ENCODE results near the gene FBXL7.

The FBXL7 gene

DNA sequence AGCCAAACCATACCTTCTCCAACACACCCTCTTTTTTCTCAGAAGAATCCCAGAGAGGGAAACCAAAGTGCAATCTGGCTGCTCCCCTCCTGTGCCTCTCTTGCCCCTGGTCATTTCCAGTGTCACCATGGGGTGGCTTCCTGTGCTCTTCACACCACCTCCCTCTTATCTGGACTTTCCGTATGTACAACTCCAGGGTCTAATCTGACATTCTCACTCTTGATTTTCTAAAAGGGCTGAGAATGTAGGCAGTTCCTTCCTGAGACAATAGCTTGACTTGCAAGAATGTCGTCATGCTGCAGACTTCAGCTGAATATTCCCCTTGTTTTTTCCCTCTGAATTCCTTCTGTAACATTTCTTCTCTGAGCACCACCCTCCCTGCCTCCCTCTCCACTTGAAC lies 110.2 kb downstream of the FBXL7 start:
- DNase-seq (ENCODE audit: low read depth), result peak; percentile 58
- no peak overlapping the region for H3K4me3 ChIP-seq (replicated peaks; ENCODE audit: low read depth, low read length)
- TF ChIP-seq, protein P1, sequence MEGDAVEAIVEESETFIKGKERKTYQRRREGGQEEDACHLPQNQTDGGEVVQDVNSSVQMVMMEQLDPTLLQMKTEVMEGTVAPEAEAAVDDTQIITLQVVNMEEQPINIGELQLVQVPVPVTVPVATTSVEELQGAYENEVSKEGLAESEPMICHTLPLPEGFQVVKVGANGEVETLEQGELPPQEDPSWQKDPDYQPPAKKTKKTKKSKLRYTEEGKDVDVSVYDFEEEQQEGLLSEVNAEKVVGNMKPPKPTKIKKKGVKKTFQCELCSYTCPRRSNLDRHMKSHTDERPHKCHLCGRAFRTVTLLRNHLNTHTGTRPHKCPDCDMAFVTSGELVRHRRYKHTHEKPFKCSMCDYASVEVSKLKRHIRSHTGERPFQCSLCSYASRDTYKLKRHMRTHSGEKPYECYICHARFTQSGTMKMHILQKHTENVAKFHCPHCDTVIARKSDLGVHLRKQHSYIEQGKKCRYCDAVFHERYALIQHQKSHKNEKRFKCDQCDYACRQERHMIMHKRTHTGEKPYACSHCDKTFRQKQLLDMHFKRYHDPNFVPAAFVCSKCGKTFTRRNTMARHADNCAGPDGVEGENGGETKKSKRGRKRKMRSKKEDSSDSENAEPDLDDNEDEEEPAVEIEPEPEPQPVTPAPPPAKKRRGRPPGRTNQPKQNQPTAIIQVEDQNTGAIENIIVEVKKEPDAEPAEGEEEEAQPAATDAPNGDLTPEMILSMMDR (IDR thresholded peaks at IDR 0.05; ENCODE audit: low read length, missing control alignments), result no peak

GRCh38 chr5:15611008-15611407 lies 111.0 kb downstream of the FBXL7 start:
- no peak overlapping the region for H3K4me3 ChIP-seq (replicated peaks; ENCODE audit: low read depth, low read length)
- no peak for DNase-seq (ENCODE audit: low read depth)
- TF ChIP-seq, protein P1 (IDR thresholded peaks at IDR 0.05; ENCODE audit: low read length, missing control alignments), result no peak

DNA sequence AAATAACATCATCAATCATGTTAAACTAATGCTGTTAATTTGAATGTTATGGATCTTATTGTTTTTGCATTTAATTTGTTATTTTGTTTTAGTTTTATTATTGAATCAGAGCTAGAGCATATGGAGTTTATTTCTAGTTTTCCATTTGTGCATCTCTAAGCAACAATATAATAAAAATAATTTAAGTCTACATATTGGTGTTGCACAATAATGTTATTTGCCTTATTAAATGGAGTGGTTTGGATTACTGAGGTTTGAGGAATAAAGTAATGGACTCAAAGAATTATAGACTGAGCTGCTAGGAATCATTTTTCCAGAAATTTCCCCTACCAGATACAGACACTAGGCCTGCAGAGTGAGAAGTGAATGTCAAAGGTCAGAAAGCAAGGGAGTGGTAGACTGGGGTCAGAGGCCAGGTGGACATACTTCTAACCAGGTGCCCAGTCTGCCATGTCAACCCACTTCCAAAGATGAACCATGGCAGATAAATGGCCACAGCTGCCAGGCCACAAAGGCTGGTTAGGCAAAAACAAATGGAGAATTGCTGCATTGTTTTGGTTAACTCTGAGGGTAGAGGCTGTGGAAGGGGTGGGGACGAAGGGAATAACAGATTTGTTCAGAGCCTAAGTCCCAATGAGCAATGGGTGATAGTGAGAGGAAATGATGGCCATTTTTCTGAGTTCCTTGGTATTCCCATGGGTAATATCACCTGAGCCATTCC lies 113.1 kb downstream of the FBXL7 start:
- TF ChIP-seq, protein P1 (IDR thresholded peaks at IDR 0.05; ENCODE audit: low read length, missing control alignments), result no peak
- no peak overlapping the region for H3K4me3 ChIP-seq (replicated peaks; ENCODE audit: low read depth, low read length)
- DNase-seq (ENCODE audit: low read depth), result no peak

GRCh38 chr5:15614679-15615078 lies 114.7 kb downstream of the FBXL7 start:
- no peak overlapping the region for H3K4me3 ChIP-seq (replicated peaks; ENCODE audit: low read depth, low read length)
- DNase-seq (ENCODE audit: low read depth), result no peak
- TF ChIP-seq, protein P1 (IDR thresholded peaks at IDR 0.05; ENCODE audit: low read length, missing control alignments), result no peak

DNA sequence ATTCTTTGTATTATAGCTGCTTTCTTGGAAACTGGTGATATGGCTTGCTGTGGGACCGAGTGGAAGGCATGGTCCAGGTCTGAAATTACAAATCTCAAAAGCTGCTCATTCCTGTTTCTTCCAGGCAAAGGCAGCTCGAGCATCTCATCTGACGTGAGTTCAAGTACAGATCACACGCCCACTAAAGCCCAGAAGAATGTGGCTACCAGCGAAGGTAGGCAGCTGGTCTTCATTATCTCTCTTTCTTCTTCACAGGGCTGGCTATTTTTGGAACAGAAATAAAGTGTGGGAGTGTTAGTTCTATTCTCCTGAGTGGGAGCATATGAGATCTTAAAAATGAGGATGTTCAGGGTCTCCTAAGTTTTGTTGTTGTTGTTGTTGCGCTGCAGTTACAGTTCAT lies 115.9 kb downstream of the FBXL7 start:
- TF ChIP-seq, protein P1 (IDR thresholded peaks at IDR 0.05; ENCODE audit: low read length, missing control alignments), result no peak
- DNase-seq (ENCODE audit: low read depth), result no peak
- no peak overlapping the region for H3K4me3 ChIP-seq (replicated peaks; ENCODE audit: low read depth, low read length)

DNA sequence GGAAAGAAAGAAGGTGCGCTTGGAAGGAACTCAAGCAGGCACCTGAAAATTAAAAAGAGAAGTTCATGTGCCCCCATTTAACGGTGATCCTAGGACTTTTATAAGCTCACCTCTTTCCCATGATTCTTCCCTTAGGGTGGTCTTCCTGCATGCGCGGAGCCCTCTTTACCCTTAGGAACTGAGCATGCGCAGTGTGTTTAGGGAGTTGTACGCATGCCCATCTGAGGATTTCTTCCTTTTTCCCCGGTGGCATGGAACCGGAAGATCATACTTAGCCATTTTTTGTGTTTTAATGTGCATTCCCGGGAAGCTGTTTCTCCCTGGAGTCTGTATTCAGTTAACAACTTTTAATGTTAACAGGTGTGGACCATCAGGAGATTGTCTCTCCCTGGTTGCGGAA lies 119.0 kb downstream of the FBXL7 start:
- H3K4me3 ChIP-seq (replicated peaks; ENCODE audit: low read depth, low read length), result no peak overlapping the region
- DNase-seq (ENCODE audit: low read depth), result no peak
- TF ChIP-seq, protein P1 (IDR thresholded peaks at IDR 0.05; ENCODE audit: low read length, missing control alignments), result no peak

GRCh38 chr5:15620501-15620900 lies 120.5 kb downstream of the FBXL7 start:
- H3K4me3 ChIP-seq (replicated peaks; ENCODE audit: low read depth, low read length), result peak overlapping the region; percentile 32
- DNase-seq (ENCODE audit: low read depth), result peak; percentile 87

More at GRCh38 chr5:15620501-15620900, 120.5 kb downstream of the FBXL7 start:
- TF ChIP-seq, protein P1 (IDR thresholded peaks at IDR 0.05; ENCODE audit: low read length, missing control alignments), result no peak

Data from fibroblast of pulmonary artery (primary cell).